Suppressor macrophage treated with lipopolysaccharide for 4 hours (primary cell): Measurements from ENCODE around the gene FAM3D.

Source experiments
- DNase-seq: peaks from one replicate; pipeline ENCODE4 v3.0.0-alpha.2; 2020

FAM3D gene

DNA sequence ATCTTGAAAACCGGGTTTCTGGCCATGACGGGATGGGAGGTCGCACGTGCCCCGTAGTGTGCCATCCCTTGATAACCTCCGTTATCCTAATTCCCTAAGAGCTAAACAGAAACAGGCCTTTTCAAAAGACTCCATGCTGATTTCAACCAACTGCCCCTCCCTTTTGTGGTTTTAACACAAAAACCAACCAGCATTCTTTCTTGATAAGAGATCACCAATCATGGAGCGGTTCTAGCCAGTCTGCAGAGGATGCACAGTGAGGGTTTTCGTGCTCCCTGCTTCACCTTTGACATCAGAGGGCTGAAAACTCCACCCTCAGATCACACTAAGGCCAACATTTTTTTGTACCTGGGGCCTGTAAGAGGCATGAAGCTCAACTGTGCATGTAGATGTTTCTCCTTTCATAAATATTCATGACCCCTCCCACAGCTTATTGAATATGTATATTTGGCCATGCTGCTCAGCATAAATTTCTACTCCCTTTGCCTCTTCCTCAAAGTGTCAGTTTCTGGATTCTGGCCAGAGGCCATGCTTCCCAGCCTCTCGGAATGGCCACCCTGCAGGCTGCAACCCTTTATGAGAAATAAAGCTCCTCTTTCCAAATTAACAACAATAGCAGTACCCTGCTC, 41.3 kb downstream of the FAM3D start:
- DNase-seq: no peak

DNA sequence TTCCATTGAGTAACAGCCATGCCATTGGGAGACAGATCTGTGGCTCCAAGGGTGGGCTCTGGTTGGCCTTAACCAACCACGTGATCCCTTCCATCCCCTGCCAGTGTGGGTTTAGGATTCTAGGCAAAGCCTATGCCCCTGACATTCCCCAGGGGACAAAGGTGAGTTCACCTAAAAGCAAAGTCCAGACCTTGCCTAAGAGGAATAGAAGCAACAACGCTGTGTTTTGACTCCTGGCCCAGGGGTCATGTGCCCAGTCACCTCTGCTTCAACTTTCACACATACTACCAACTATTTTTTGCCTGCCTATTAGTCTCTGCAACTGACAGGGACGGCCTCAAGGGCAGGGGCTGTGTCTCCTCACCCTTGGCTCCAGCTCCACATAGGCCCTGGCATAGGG, 42.0 kb downstream of the FAM3D start:
- DNase-seq: no peak

DNA sequence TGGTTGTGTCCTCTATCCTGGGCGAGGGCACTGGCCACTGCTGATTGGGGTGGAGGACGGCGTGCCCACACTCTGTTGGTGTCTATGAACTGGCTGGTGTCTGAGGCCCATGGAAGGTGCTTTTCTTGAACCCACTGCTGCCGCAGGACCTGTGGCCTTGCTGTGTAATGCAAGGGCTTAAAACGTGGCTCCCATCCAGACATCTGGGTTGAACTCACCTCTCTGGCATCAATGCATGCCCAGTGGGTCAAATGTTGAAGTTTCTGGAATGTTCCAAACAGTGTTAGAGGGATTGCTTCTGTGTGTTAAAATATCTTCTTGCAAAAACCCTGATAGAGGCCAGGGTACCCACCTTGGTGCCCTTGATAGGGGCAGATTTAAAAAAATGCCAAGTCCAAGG, 42.6 kb downstream of the FAM3D start:
- DNase-seq: no peak

DNA sequence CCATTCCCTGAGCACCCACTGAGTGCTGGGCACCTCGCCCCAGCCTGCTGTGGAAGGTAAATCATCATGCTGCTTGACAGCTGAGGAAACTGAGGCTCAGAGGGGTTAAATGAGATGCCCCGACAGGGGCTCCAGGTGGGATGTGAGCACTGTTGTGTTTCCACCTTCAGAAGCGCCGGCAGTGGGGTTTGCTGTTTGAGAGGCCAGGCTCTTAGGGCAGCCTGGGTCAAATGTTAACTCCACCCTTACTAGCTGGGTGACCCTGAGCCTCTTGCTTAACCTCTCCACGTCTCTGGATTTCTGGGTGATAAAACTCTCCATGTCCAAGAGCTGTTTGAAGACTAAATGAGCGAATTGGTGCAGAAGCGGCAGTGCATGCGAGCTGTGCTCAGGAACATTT, 43.1 kb downstream of the FAM3D start:
- no peak for DNase-seq

DNA sequence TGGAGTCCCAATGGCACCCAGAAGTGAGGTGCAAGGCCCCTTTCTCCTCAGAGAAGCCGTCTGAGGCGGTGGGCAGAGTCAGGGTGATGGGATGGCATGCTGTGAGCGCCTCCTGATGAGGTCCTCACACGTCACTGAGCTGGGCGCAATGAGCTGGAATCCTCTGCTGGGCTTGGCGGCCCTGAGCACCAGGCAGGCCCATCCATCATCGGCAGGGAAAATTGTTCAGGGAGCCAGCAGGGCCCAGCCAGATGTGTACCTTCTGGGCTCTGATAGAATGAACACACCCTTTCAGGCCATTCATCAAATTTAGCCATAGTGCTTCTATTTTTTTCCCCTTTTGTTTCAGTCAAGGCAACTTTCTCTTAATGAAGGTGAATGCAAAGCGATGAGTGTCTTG, 43.7 kb downstream of the FAM3D start:
- DNase-seq: no peak

DNA sequence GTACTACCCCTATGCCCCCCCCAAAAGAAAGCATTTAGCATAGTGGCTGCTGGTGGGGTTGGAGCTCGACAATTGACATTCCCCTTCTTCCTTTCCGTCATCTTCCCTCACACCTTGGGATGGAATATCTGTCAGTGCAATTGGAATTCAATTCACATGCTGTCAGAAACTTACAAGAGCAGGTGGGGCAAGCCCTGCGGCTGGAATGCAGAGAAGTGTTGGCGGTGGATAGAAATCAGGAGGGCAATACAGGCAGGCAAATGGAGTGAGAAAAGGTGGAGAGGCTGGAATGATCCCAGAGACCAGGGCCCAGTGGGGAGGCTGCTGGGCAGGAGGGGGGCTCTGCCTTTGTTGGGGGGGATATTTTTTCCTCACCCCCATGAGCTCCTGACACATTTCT, 44.1 kb downstream of the FAM3D start:
- DNase-seq: no peak

DNA sequence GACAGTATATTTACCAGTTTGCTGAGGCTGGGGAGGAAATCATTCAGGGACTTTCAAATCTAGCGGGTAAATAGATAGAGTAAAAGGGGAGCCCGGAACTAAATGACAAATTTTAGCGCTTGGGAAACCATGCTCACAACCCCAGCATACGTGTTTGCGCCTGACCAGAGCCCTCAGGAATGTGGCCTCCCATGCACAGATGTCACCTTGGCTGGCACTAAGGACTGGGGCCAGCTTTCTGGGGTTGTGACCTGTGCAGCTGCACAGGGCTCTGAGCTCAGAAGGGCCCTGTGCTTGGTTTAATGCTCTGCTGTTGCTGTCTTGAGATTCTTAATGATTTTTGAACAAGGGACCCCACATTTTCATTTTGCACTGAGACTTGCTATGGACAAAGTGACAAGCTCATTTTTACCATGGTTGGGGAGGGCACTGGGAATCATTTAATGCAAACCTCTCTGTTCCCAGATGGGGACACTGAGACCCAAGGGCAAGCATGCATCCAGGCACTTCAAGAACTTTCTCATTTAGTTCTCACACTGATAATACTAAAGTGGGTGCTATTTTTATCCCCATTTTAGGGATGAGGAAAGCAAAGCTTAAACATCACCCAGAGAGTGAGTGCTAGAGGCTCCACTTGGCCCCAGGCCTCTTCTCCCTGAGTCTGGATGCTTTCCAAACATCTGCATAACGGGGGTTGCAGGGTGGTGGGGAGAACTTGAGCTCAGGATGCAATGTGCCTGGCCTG, 45.3 kb downstream of the FAM3D start:
- no peak for DNase-seq

DNA sequence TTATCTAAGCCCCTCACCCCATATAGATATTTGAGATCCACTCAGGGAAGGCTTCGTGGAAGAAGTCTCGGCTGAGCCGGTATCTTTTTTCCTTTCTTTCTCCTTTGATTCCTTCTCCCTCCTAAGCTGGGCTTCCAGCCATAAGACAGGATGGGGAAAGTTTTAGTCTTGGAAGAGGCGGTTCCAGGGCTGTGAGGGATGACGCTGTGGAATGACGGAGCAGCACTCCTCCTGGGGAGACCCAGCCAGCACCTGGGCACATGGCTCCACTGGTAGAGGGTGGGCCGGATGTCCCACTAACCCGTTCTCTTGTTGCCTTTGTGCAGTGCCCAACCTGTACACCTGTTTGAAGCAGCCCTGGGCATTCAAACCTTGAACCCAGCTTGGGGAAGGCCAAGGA, 46.2 kb downstream of the FAM3D start:
- no peak for DNase-seq

DNA sequence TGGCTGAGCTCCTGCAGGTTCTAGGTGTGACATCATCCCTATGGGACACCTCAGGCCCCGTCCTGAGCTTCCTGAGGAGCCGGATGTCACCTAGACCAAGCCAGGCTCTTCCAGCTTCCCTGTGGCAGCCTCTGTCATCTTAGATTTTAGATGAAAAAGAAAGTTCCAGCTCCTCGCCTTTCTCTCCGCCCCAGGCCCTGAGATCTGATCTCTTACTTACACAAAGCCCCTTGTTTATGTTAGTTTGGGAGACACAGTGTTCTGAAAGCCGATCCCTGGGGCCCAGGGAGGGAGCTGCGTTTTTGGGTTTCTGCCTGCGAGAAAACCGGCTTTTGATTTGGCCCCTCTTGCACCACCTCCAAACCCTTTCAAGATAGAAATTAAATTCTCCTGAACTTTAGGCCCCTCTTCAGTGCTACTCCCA, 49.2 kb downstream of the FAM3D start:
- DNase-seq: no peak

DNA sequence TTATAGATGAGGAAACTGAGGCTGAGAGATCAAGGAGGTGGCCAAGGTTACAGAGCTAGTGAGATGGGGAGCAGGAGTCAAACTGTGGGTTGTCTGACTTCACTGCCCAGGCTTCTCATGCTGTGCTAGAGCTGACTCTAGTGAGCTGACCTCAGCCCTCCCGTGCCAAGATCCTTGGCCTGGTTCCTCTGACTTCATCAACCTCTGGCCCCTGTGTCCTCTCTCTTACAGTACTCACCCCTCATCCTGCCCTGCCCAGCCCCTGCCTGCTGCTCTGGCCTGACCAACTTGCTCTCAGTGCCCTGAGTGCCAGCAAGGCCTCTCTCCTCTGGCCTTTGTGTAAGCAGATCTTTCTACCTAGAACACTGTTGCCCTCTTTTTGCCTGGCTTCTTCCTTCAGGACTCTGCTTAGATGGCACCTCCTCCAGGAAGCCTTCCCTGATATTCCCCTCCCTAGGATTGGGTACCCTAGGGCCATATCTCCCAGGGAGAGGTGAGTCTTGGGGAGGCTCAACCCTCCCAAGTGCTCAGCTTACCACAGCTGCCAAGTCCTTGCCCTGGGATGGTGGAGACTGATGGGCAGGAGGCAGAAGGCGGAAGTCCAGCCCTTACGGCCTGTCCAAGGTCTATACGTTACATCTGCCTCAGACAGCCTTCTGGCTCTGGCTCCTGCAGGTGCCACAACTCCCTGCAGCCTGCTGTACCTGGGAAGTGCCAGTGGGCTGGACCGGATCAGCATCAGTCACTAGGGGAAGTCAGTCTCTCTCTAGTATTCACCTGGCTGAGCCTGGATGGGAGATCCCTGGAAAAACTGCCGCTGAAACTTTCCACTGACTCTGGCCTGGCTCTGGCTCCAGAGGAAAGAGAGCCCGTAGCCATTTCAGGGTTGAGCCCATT, 53.1 kb downstream of the FAM3D start:
- DNase-seq: no peak

DNA sequence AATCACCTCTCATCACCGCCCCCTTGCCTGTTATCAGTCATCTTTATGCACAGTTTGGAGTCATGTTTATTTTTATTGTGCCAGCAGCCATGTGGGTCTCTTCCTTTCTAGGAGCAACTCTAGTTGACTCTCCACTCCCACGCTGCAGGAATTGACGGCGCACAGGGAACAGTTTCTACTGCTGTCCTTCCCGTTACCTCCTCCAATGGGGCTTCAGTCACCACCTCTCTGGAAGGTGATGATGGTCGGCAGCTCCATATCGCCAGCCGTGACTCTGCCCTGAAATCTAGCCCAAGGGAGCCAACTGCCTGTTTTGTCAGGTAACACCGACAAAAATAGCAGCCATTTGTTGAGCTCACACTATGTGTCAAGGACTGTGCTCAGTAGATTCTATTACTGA, 53.7 kb downstream of the FAM3D start:
- DNase-seq: no peak

DNA sequence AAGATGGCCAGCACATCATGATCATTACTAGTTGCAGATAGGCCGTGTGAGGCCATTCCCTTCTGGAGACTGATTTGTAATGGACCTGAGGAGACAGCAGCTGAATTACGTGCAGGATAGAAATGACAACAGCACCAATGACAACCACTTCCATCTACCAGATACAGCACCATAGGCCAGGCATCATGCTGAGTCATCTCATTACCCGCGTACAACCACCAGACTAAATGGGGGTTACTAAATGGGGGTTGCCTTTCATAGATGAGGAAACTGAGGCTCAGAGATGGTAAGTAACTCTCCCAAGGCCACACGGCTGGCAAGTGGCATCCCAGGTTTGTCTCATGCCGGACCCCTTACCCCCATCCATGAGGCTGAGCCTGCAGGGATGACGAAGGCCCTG, 56.6 kb downstream of the FAM3D start:
- no peak for DNase-seq

DNA sequence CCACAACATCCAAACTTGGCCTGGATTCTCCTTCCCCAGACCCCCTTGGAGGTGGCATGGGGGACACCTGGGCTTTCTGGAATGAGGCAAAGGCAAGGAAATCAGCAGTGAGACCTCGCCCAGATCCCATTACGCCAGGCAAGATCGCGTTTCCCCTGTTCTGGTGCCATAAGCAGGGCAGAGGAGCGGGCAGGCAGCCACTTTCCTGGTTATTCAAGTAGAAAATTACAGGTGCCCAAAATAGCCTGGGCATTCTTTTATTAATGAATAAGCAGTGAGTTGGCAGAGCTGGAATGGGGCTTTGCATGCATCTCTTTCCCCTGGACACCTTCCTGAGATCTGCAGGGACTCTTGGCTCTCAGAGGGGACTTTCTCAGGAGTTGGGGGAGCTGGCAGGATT, 57.9 kb downstream of the FAM3D start:
- DNase-seq: no peak

DNA sequence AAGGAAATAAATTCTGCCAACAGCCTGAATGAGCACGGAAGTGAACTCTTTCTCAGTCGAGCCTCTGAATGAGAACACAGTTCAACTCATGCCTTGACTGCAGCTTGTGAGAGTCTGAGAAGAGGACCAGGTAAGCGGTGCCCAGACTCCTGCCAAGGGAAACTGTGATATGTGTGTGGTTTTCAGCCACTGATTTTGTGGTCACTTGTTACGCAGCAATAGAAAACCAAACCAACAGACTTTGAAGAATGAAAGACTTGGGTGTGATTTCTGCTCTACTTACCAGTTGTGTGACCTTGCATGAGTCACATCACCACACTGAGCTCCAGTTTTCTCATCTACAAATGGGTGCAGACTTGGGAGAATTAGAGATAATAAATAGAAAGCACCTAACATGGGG, 58.8 kb downstream of the FAM3D start:
- DNase-seq: no peak

DNA sequence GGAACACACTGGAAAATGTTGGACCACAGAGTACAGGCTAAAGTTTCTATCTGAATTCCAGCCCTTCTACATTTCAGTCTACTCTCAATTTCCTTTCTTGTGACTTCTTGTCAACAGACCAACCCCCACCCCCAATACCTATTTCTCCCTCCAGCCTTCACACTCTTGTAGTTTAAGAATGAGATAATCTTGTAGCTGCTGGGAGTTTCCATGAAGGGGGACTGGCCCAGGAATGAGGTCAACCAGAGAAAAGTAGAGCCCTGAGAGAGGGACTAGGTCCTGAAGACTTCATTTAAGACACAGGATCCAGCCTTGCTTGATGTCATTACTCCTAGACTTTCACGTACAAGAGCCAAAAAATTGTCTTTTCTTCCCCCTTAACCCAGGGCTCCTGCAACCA, 59.9 kb downstream of the FAM3D start:
- DNase-seq: no peak

DNA sequence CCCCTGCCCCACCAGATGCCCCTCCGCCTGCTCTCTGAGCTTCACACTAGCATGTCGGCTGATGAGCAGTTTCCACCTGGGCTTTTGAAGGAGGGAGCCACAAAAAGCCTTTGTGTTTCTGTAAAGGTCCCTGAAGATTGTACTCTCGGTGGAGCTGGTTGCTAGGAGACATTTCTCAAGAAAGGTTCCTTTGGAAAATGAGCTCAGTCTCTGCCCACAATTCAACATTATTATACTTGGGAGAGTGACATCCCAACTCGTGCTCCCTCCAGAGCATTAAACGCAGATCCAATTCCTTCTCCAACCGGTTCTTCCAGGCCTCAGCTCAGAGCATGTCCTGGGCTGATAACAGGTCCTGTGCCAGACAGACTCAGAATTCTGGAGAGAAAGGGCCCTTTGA, 62.5 kb downstream of the FAM3D start:
- DNase-seq: no peak

DNA sequence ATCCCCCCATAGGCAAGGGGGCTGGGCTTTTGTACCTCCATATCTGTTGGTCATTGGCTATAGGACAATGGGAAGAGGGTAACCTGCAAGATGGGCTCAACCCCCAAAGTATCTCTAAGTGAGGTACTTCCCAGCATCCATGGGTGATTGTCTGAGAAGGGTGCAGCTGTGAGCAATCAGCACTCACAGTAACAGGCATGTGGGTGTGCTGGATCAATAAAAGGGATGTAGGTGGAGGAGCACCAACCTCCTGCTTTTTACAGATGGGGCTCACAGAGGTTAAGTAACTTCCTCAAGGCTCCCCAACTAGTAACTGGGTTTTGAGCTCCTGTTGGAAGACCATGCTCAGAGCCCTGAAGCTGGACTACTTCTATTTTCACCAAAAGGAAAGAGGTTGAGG, 63.0 kb downstream of the FAM3D start:
- no peak for DNase-seq

DNA sequence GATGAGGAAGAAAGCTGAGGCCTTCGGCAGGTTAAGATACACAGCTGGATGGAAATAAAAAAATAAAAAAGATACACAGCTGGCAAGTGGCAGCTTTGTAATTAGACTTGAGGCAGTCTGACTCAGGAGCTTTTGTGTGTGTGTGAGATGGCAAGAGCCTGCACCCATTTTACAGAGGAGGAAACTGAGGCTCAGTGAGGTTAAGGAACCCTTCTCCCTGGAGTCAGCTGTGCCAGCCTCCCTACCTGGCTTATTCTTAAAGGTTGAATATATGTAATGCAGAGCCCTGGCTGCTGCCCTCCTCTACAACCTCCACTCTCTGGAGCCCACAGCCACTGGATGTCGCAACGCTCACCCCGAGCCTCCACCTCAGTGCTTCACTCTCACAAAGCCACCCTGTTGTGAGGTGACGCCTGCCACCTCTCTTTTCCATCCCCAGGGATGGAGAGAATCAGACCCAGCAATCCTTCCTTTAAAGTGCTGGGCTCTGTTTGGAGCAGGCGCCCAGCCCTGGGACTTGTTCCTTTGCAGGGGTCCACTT, 68.7 kb downstream of the FAM3D start:
- no peak for DNase-seq

DNA sequence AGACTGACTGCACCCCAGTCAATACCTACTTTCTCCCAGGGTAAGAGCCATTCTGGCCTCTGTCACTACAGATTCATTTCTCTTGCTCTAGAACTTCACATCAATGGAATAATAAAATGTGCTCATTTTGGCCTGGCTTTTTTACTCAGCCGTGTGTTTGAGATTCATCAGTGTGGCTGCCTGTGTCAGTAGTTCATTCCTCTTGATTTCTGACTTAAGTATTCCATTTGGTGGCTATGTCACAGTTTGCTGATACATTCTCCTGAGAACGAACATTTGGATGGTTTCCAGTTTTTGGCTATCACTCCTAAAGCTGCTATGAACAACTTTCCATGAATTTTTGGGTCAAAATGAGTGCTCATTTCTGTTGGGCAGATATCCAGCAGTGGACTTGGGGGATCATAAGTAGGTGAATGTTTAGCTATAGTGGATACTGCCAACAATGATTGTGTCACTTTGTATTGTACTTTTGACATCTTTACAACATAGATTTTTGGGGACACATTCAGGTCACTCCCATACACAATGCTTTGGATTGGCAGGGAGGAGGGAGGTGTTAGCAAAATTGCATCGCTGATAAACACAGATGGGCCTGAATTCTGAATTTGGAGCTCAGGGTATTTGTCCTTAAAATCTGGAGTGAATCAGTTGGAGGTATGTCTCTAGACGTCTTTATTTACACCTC, 69.6 kb downstream of the FAM3D start:
- no peak for DNase-seq

DNA sequence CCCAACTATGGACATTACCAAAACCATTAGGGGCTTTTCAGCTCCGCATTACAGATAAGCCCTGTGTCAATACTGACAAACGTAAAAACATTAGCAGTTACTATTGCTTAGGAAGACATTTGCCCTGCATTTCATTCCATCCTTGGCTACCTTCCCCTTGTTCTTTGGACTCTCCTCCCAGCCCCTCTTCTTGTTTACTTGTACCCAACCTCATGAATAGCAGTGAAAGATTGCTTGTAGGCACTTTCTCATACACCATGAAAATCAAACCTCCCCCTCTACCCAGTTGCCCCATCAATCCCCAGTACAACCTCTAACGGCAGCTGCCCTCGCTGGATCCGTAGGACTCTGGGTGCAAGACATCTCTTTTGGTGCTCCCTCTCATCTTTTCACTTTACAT, 72.5 kb downstream of the FAM3D start:
- DNase-seq: no peak

DNA sequence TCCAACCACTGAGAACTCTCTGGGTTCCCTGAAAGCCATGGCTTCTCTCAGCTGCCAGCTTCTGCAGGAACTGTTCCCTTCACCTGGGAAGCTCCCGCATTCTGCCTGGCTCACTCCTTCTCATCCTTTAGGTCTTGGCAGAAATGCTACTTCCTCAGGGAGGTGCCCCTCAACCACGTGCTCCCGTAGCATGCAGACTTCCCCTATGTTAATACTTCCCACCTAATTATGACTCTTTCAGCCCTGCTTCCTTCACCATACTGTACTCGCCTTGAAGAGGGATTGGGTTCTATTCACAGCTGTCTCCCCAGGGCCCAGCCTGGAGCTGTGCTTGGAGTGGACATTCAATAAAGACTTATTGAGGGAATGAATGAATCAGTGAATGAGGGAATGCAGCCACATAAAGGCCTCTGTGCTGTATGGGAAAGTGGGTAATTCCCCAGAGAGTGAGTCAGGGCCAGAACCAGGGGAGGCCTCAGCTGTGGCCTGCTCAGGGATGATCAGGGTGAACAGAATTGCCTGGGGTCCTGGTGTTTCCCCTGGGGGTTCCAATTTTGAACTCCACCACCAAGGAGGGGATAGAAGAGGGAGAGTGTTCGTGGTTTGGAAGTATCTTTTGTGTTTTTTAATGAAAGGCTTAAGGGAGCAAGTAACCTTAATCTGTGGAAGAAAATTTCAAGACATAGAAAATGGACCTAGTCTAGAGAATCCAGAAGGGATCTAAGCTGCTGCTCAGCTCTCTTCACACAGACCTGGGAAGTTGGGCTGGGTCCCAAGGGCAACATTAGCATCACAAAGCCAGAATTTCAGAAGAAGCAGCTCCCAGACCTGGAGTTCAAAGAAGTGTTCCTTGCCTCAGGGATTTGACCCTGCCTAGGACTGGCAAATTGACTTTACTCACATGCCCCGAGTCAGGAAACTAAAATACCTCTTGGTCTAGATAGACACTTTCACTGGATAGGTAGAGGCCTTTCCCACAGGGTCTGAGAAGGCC, 74.8 kb downstream of the FAM3D start:
- DNase-seq: peak; percentile 13
